Naive B cell (primary cell): ENCODE results near the gene GAS6. TPM values are rescaled to one million over a fixed set of nuclear protein-coding genes. Genes with fewer than 3 reads are reported as not detected.

Experiments used
- ATAC-seq, 2 donors: fragments of 150-1000 bp; cut with Tn5 transposase; 2 replicates each; pipeline ENCODE4 v1.10.0; 2021; ENCODE audit warnings: low read depth in 2 of 2, mild to moderate bottlenecking in 2 of 2, moderate library complexity in 2 of 2
- DNase-seq: peaks from one replicate; pipeline ENCODE4 v3.0.0; 2022
- H3K27ac Mint-ChIP-seq, 6 donors: one replicate each; pipeline ENCODE4 v1.8.0; 2020 to 2022; ENCODE audit warnings: mild to moderate bottlenecking in 6 of 6, mixed read lengths in 6 of 6, moderate library complexity in 5 of 6, inconsistent platforms in 2 of 6
- H3K27me3 Mint-ChIP-seq, 3 donors: one replicate each; pipeline ENCODE4 v1.8.0; 2021 to 2022; ENCODE audit warnings: mixed read lengths in 3 of 3, mild to moderate bottlenecking in 1 of 3
- H3K36me3 Mint-ChIP-seq, 2 donors: one replicate each; pipeline ENCODE4 v1.8.0; 2020 to 2022; ENCODE audit warnings: mixed read lengths in 2 of 2, inconsistent platforms in 1 of 2, mild to moderate bottlenecking in 1 of 2
- H3K4me1 Mint-ChIP-seq, 3 donors: one replicate each; pipeline ENCODE4 v1.8.0; 2020 to 2022; ENCODE audit warnings: mixed read lengths in 3 of 3, inconsistent platforms in 1 of 3, mild to moderate bottlenecking in 1 of 3, moderate library complexity in 1 of 3
- H3K4me3 Mint-ChIP-seq, 8 donors: one replicate each; pipeline ENCODE4 v1.8.0; 2020 to 2022; ENCODE audit warnings: mild to moderate bottlenecking in 8 of 8, mixed read lengths in 8 of 8, moderate library complexity in 8 of 8, inconsistent platforms in 2 of 8
- H3K9me3 Mint-ChIP-seq, 7 donors: one replicate each; pipeline ENCODE4 v1.8.0; 2020 to 2022; ENCODE audit warnings: mixed read lengths in 7 of 7, mild to moderate bottlenecking in 5 of 7, inconsistent platforms in 2 of 7, moderate library complexity in 1 of 7
- polyA plus RNA-seq, 6 donors: library from polyadenylated mRNA; unstranded; fragments of 300-500 nt; fragmentation: Illumina TruSeq; gene quantifications; one replicate each; pipeline ENCODE4 v1.2.3, GENCODE V29; 2021; ENCODE audit warnings: low read depth in 6 of 6

Gene GAS6
- polyA plus RNA-seq, 6 donors from 2014 or later = 0.20 to 0.70 (median 0.40) TPM; not detected in 1

GRCh38 chr13:113783966-113784644 is 79.8 kb downstream of the GAS6 start:
- H3K27me3 Mint-ChIP-seq = peaks cover 18 to 32% (median 25%) of the 10 kb centered on the region in 3 donors
- peaks cover 0 to 7% of the 10 kb centered on the region in 2 donors for H3K36me3 Mint-ChIP-seq
- H3K4me1 Mint-ChIP-seq = no peaks in the 10 kb centered on the region
- no peak overlapping the region for H3K4me3 Mint-ChIP-seq
- DNase-seq (no peak), ATAC-seq (no peak)
- H3K9me3 Mint-ChIP-seq = no peaks in the 10 kb centered on the region
- no peak overlapping the region for H3K27ac Mint-ChIP-seq

- Mint-ChIP-seq H3K4me1 (no peaks in the 10 kb centered on the region), H3K27me3 (peaks cover 23 to 36% (median 33%) of the 10 kb centered on the region in 3 donors), H3K9me3 (no peaks in the 10 kb centered on the region), H3K4me3 (no peak overlapping the region), H3K36me3 (peaks cover 0 to 13% of the 10 kb centered on the region in 2 donors), H3K27ac (no peak overlapping the region)
- ATAC-seq (no peak), DNase-seq (no peak)
These were observed 80.5 kb downstream of the GAS6 start for GRCh38 chr13:113783200-113783881.

GRCh38 chr13:113782472-113782871 is 81.4 kb downstream of the GAS6 start:
- DNase-seq (no peak), ATAC-seq (no peak)
- no peaks in the 10 kb centered on the region for H3K9me3 Mint-ChIP-seq
- H3K4me1 Mint-ChIP-seq = no peaks in the 10 kb centered on the region
- H3K36me3 Mint-ChIP-seq = peaks cover 0 to 13% of the 10 kb centered on the region in 2 donors
- no peak overlapping the region for H3K27ac Mint-ChIP-seq
- H3K4me3 Mint-ChIP-seq = no peak overlapping the region
- peaks cover 23 to 43% (median 41%) of the 10 kb centered on the region in 3 donors for H3K27me3 Mint-ChIP-seq

- peaks cover 23 to 50% (median 47%) of the 10 kb centered on the region in 3 donors for H3K27me3 Mint-ChIP-seq
- ATAC-seq (no peak), DNase-seq (no peak)
- H3K9me3 Mint-ChIP-seq = no peaks in the 10 kb centered on the region
- H3K4me3 Mint-ChIP-seq = no peak overlapping the region
- H3K36me3 Mint-ChIP-seq = peaks cover 0 to 13% of the 10 kb centered on the region in 2 donors
- no peaks in the 10 kb centered on the region for H3K4me1 Mint-ChIP-seq
- no peak overlapping the region for H3K27ac Mint-ChIP-seq
These were observed 82.3 kb downstream of the GAS6 start for GRCh38 chr13:113781571-113781970.

- no peak overlapping the region for H3K27ac Mint-ChIP-seq
- peaks cover 0 to 1% (median 0%) of the 10 kb centered on the region in 7 donors for H3K9me3 Mint-ChIP-seq
- DNase-seq = no peak
- no peak for ATAC-seq
- H3K36me3 Mint-ChIP-seq = peaks cover 0 to 6% of the 10 kb centered on the region in 2 donors
- H3K27me3 Mint-ChIP-seq = peaks cover 13 to 26% (median 26%) of the 10 kb centered on the region in 3 donors
- peak overlapping the region in 1 of 8 donors; percentile 74 for H3K4me3 Mint-ChIP-seq
- no peaks in the 10 kb centered on the region for H3K4me1 Mint-ChIP-seq
These were observed 86.3 kb downstream of the GAS6 start for GRCh38 chr13:113777311-113778260.

- peaks cover 0 to 8% (median 2%) of the 10 kb centered on the region in 7 donors for H3K9me3 Mint-ChIP-seq
These were observed 87.4 kb downstream of the GAS6 start for GRCh38 chr13:113776231-113777125.

GRCh38 chr13:113775451-113776145 is 88.3 kb downstream of the GAS6 start:
- DNase-seq = no peak
- peaks cover 0 to 6% of the 10 kb centered on the region in 2 donors for H3K36me3 Mint-ChIP-seq
- peaks cover 0 to 8% (median 2%) of the 10 kb centered on the region in 7 donors for H3K9me3 Mint-ChIP-seq
- H3K4me1 Mint-ChIP-seq = no peaks in the 10 kb centered on the region
- peaks cover 10 to 26% (median 26%) of the 10 kb centered on the region in 3 donors for H3K27me3 Mint-ChIP-seq
- H3K27ac Mint-ChIP-seq = no peak overlapping the region
- no peak overlapping the region for H3K4me3 Mint-ChIP-seq
- ATAC-seq = no peak

More at GRCh38 chr13:113776231-113777125, 87.4 kb downstream of the GAS6 start:
- no peak overlapping the region for H3K27ac Mint-ChIP-seq
- DNase-seq (no peak), ATAC-seq (no peak)
- H3K27me3 Mint-ChIP-seq = peaks cover 13 to 26% (median 26%) of the 10 kb centered on the region in 3 donors
- no peak overlapping the region for H3K4me3 Mint-ChIP-seq
- H3K36me3 Mint-ChIP-seq = peaks cover 0 to 6% of the 10 kb centered on the region in 2 donors
- no peaks in the 10 kb centered on the region for H3K4me1 Mint-ChIP-seq

- H3K4me3 Mint-ChIP-seq = no peak overlapping the region
- H3K27me3 Mint-ChIP-seq = peaks cover 10 to 25% (median 25%) of the 10 kb centered on the region in 3 donors
- ATAC-seq (no peak), DNase-seq (no peak)
- H3K9me3 Mint-ChIP-seq = peaks cover 0 to 8% (median 2%) of the 10 kb centered on the region in 7 donors
- no peaks in the 10 kb centered on the region for H3K4me1 Mint-ChIP-seq
- peaks cover 0 to 6% of the 10 kb centered on the region in 2 donors for H3K36me3 Mint-ChIP-seq
- no peak overlapping the region for H3K27ac Mint-ChIP-seq
These were observed 89.4 kb downstream of the GAS6 start for GRCh38 chr13:113774177-113775107.

- H3K27ac Mint-ChIP-seq = no peak overlapping the region
- H3K4me1 Mint-ChIP-seq = no peaks in the 10 kb centered on the region
- H3K4me3 Mint-ChIP-seq = no peak overlapping the region
- DNase-seq (no peak), ATAC-seq (no peak)
- peaks cover 0 to 8% (median 2%) of the 10 kb centered on the region in 7 donors for H3K9me3 Mint-ChIP-seq
- peaks cover 1 to 9% (median 8%) of the 10 kb centered on the region in 3 donors for H3K27me3 Mint-ChIP-seq
- H3K36me3 Mint-ChIP-seq = no peaks in the 10 kb centered on the region
These were observed 92.1 kb downstream of the GAS6 start for GRCh38 chr13:113771709-113772331.

- ATAC-seq = no peak
- no peak for DNase-seq
- H3K36me3 Mint-ChIP-seq = no peaks in the 10 kb centered on the region
- peaks cover 4 to 16% (median 13%) of the 10 kb centered on the region in 3 donors for H3K27me3 Mint-ChIP-seq
- H3K4me1 Mint-ChIP-seq = no peaks in the 10 kb centered on the region
- H3K4me3 Mint-ChIP-seq = no peak overlapping the region
- H3K27ac Mint-ChIP-seq = no peak overlapping the region
- peaks cover 0 to 8% (median 2%) of the 10 kb centered on the region in 7 donors for H3K9me3 Mint-ChIP-seq
These were observed 92.9 kb downstream of the GAS6 start for GRCh38 chr13:113770937-113771336.
